ENCODE measurements around the gene KHNYN. TPM values are rescaled to one million over a fixed set of nuclear protein-coding genes. Genes with fewer than 3 reads are reported as not detected.

KHNYN gene
- total and polyA plus RNA-seq, 2 experiments from 2014 or later = 35.7 to 90.7 TPM

DNA sequence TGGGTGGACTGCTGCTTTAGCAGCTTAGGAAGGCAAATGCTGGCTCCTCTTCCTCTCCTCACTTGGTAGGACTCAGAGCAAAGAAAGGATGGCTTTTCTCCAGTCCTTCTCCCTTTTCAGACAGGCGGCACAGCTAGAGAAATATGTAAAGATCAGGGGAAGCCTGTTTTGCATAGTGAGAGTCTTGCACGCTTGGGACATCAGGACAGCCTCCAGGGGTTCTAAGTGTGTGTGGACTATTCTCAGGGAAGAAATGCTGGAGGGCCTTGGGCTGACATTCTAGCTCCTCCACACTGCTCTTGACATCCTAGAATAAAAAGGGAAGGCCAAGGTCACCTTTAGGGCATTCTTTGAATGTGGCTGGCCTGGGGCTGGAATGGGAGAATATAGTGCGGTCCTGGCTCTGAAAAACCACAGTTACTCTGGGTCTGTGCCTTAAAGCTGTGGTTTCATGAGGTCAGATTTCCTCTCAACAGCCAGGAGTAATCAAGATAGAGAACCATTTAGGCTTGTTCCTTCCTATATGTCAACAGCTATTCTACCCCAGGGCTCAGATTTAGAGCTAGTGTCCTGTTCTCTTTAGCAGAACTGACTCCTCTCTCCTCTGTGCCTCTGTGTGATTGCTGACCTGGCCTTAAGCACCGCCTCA lies 54.0 kb downstream of the KHNYN start:
- Histone ChIP-seq H3K27ac (no peak overlapping the region), H3K4me3 (no peak overlapping the region), H3K27me3 (no peaks in the 10 kb centered on the region), H3K9me3 (ENCODE audit: low read depth) (no peaks in the 10 kb centered on the region), H3K4me1 (ENCODE audit: low read depth) (no peaks in the 10 kb centered on the region), H3K36me3 (no peaks in the 10 kb centered on the region)
- TF ChIP-seq CTCF (IDR thresholded peaks at IDR 0.05; ENCODE audit: low read depth, low read length) = no peak
- peak; percentile 0 to 87 for DNase-seq (ENCODE audit: low read depth in 1 of 2, low spot score in 1 of 2)

Other genes starting within 250 kb of the KHNYN start
- 32.0 and 40.7 TPM in 2 replicates for gene IPO4, start 241.1 kb upstream of the KHNYN start, total RNA-seq
- gene IPO4, start 241.1 kb upstream of the KHNYN start, polyA plus RNA-seq = 26.4 and 34.5 TPM in 2 replicates
- gene TM9SF1, start 234.5 kb upstream of the KHNYN start, total RNA-seq = 40.2 and 50.3 TPM in 2 replicates
- gene TM9SF1, start 234.5 kb upstream of the KHNYN start, polyA plus RNA-seq = 55.2 and 65.3 TPM in 2 replicates
- gene TSSK4, start 224.3 kb upstream of the KHNYN start, total RNA-seq = not detected in 2 replicates
- 2.3 and 3.3 TPM in 2 replicates for gene TSSK4, start 224.3 kb upstream of the KHNYN start, polyA plus RNA-seq
- 26.4 and 31.0 TPM in 2 replicates for gene CHMP4A, start 216.5 kb upstream of the KHNYN start, total RNA-seq
- 51.1 and 56.1 TPM in 2 replicates for gene CHMP4A, start 216.5 kb upstream of the KHNYN start, polyA plus RNA-seq
- gene MDP1, start 213.9 kb upstream of the KHNYN start, total RNA-seq = 39.3 and 59.8 TPM in 2 replicates
- 70.5 and 73.4 TPM in 2 replicates for gene MDP1, start 213.9 kb upstream of the KHNYN start, polyA plus RNA-seq
- gene NEDD8, start 197.6 kb upstream of the KHNYN start, total RNA-seq = 262 and 264 TPM in 2 replicates
- gene NEDD8, start 197.6 kb upstream of the KHNYN start, polyA plus RNA-seq = 429 and 492 TPM in 2 replicates
- 59.5 and 66.3 TPM in 2 replicates for gene GMPR2, start 197.0 kb upstream of the KHNYN start, total RNA-seq
- 57.6 and 66.8 TPM in 2 replicates for gene GMPR2, start 197.0 kb upstream of the KHNYN start, polyA plus RNA-seq
- 32.3 and 40.8 TPM in 2 replicates for gene TINF2, start 187.3 kb upstream of the KHNYN start, total RNA-seq
- gene TINF2, start 187.3 kb upstream of the KHNYN start, polyA plus RNA-seq = 49.9 and 50.6 TPM in 2 replicates
- 0.35 and 1.7 TPM in 2 replicates for gene TGM1, start 166.8 kb upstream of the KHNYN start, total RNA-seq
- gene TGM1, start 166.8 kb upstream of the KHNYN start, polyA plus RNA-seq = 0.65 TPM in 1 of 2 replicates, not detected in the other
- gene RABGGTA, start 158.4 kb upstream of the KHNYN start, total RNA-seq = 39.6 and 43.5 TPM in 2 replicates
- gene RABGGTA, start 158.4 kb upstream of the KHNYN start, polyA plus RNA-seq = 43.7 and 45.2 TPM in 2 replicates
- gene DHRS1, start 130.2 kb upstream of the KHNYN start, total RNA-seq = 43.2 and 54.3 TPM in 2 replicates
- 53.5 and 58.1 TPM in 2 replicates for gene DHRS1, start 130.2 kb upstream of the KHNYN start, polyA plus RNA-seq
- gene NOP9, start 130.1 kb upstream of the KHNYN start, total RNA-seq = 13.5 and 15.7 TPM in 2 replicates
- 2.7 and 4.3 TPM in 2 replicates for gene NOP9, start 130.1 kb upstream of the KHNYN start, polyA plus RNA-seq
- not detected in 2 replicates for gene CIDEB, start 122.0 kb upstream of the KHNYN start, total RNA-seq
- gene CIDEB, start 122.0 kb upstream of the KHNYN start, polyA plus RNA-seq = not detected in 2 replicates
- 7.6 and 15.1 TPM in 2 replicates for gene LTB4R2, start 119.8 kb upstream of the KHNYN start, total RNA-seq
- gene LTB4R2, start 119.8 kb upstream of the KHNYN start, polyA plus RNA-seq = 0.17 and 1.8 TPM in 2 replicates
- 8.5 and 8.8 TPM in 2 replicates for gene LTB4R, start 118.5 kb upstream of the KHNYN start, total RNA-seq
- gene LTB4R, start 118.5 kb upstream of the KHNYN start, polyA plus RNA-seq = 2.0 and 2.7 TPM in 2 replicates
- gene ADCY4, start 94.9 kb upstream of the KHNYN start, total RNA-seq = 0.35 and 1.5 TPM in 2 replicates
- 1.2 TPM in 1 of 2 replicates, not detected in the other for gene ADCY4, start 94.9 kb upstream of the KHNYN start, polyA plus RNA-seq
- gene RIPK3, start 90.0 kb upstream of the KHNYN start, total RNA-seq = 0.24 TPM in 1 of 2 replicates, not detected in the other
- 0.81 TPM in 1 of 2 replicates, not detected in the other for gene RIPK3, start 90.0 kb upstream of the KHNYN start, polyA plus RNA-seq
- 56.8 and 117 TPM in 2 replicates for gene NFATC4, start 61.8 kb upstream of the KHNYN start, total RNA-seq
- 83.2 and 120 TPM in 2 replicates for gene NFATC4, start 61.8 kb upstream of the KHNYN start, polyA plus RNA-seq
- 37.2 and 56.2 TPM in 2 replicates for gene NYNRIN, start 31.0 kb upstream of the KHNYN start, total RNA-seq
- gene NYNRIN, start 31.0 kb upstream of the KHNYN start, polyA plus RNA-seq = 21.3 and 30.7 TPM in 2 replicates
- gene CBLN3, start 286 bp upstream of the KHNYN start, total RNA-seq = 2.3 and 3.3 TPM in 2 replicates
- 3.1 and 5.3 TPM in 2 replicates for gene CBLN3, start 286 bp upstream of the KHNYN start, polyA plus RNA-seq
- 60.4 and 63.9 TPM in 2 replicates for gene SDR39U1, start 12.8 kb downstream of the KHNYN start, total RNA-seq
- gene SDR39U1, start 12.8 kb downstream of the KHNYN start, polyA plus RNA-seq = 163 TPM in 2 replicates
- gene CMA1, start 78.3 kb downstream of the KHNYN start, total RNA-seq = not detected in 2 replicates
- gene CMA1, start 78.3 kb downstream of the KHNYN start, polyA plus RNA-seq = not detected in 2 replicates
- gene CTSG, start 146.3 kb downstream of the KHNYN start, total RNA-seq = not detected in 2 replicates
- gene CTSG, start 146.3 kb downstream of the KHNYN start, polyA plus RNA-seq = not detected in 2 replicates
- not detected in 2 replicates for gene GZMH, start 179.7 kb downstream of the KHNYN start, total RNA-seq
- not detected in 2 replicates for gene GZMH, start 179.7 kb downstream of the KHNYN start, polyA plus RNA-seq
- gene GZMB, start 204.2 kb downstream of the KHNYN start, total RNA-seq = not detected in 2 replicates
- not detected in 2 replicates for gene GZMB, start 204.2 kb downstream of the KHNYN start, polyA plus RNA-seq